Measurements from ENCODE around the gene EXTL2. TPM values are rescaled to one million over a fixed set of nuclear protein-coding genes. Genes with fewer than 3 reads are reported as not detected.
A peak's percentile ranks its signal among the peaks of the same experiment; 100 is the strongest.
"Not testable (repeated sequence)": the region's sequence is repeated elsewhere in the genome, so short reads cannot be mapped to it uniquely, and the experiment has no call there.

EXTL2 gene
- total and polyA plus RNA-seq, 11 donors, result 5.4 to 9.6 (median 8.3) TPM

GRCh38 chr1:100893718-100894117 lies 924 bp downstream of the EXTL2 start:
- TF ChIP-seq, protein P1, sequence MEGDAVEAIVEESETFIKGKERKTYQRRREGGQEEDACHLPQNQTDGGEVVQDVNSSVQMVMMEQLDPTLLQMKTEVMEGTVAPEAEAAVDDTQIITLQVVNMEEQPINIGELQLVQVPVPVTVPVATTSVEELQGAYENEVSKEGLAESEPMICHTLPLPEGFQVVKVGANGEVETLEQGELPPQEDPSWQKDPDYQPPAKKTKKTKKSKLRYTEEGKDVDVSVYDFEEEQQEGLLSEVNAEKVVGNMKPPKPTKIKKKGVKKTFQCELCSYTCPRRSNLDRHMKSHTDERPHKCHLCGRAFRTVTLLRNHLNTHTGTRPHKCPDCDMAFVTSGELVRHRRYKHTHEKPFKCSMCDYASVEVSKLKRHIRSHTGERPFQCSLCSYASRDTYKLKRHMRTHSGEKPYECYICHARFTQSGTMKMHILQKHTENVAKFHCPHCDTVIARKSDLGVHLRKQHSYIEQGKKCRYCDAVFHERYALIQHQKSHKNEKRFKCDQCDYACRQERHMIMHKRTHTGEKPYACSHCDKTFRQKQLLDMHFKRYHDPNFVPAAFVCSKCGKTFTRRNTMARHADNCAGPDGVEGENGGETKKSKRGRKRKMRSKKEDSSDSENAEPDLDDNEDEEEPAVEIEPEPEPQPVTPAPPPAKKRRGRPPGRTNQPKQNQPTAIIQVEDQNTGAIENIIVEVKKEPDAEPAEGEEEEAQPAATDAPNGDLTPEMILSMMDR (IDR thresholded peaks at IDR 0.05), result no peak
- no peak for TF ChIP-seq POLR2A (IDR thresholded peaks at IDR 0.05)
- Histone ChIP-seq H3K27me3 (no peaks in the 10 kb centered on the region), H3K4me3 (peak overlapping the region in 9 of 12 donors; percentile 73 to 94 (median 80)), H3K36me3 (peaks cover 0 to 9% (median under 1%) of the 10 kb centered on the region in 9 donors), H3K27ac (peak overlapping the region in 1 of 12 donors; percentile 94), H3K4me1 (peaks cover 0 to 34% (median 21%) of the 10 kb centered on the region in 12 donors), H3K9me3 (peaks cover 0 to 16% (median 0%) of the 10 kb centered on the region in 12 donors)
- ATAC-seq, result no peak
- WGBS, 4 donors, result 47 to 63% (median 49%) methylated on average over 2 of the region's 2 CpGs
- DNase-seq, result no peak
- intact Hi-C loops (cut with DNase I), result loop anchor here in 1 of 10 donors (10.0 kb wide), 1 partner anchor 759 kb away; the partner anchor contains the start of genes SASS6 and TRMT13

- ATAC-seq, result no peak
- no peak overlapping the region for H3K27ac ChIP-seq
- no peaks in the 10 kb centered on the region for H3K36me3 ChIP-seq
- WGBS, 4 donors, result 94 to 97% (median 96%) methylated on average over 3 of the region's 3 CpGs
- DNase-seq, result no peak
- TF ChIP-seq POLR2A (IDR thresholded peaks at IDR 0.05), result no peak
- TF ChIP-seq, protein P1 (IDR thresholded peaks at IDR 0.05), result no peak
- no peak overlapping the region for H3K4me3 ChIP-seq
- H3K27me3 ChIP-seq, result no peaks in the 10 kb centered on the region
- intact Hi-C loops (cut with DNase I), result loop anchor here in 1 of 10 donors (10.0 kb wide), 1 partner anchor 758 kb away; the partner anchor contains the start of genes SASS6 and TRMT13
- H3K9me3 ChIP-seq, result peaks cover 0 to 16% (median 0%) of the 10 kb centered on the region in 12 donors
- H3K4me1 ChIP-seq, result peaks cover 0 to 24% (median 17%) of the 10 kb centered on the region in 12 donors
Observed at GRCh38 chr1:100892554-100892953, 2.1 kb downstream of the EXTL2 start.

GRCh38 chr1:100891380-100891779 lies 3.3 kb downstream of the EXTL2 start:
- ATAC-seq (no peak), DNase-seq (no peak)
- Histone ChIP-seq H3K4me1 (peaks cover 0 to 13% (median 5%) of the 10 kb centered on the region in 12 donors), H3K27me3 (no peaks in the 10 kb centered on the region), H3K9me3 (peaks cover 0 to 16% (median 0%) of the 10 kb centered on the region in 12 donors), H3K4me3 (no peak overlapping the region), H3K36me3 (peaks cover 0 to under 1% (median 0%) of the 10 kb centered on the region in 9 donors), H3K27ac (no peak overlapping the region)
- no peak for TF ChIP-seq POLR2A (IDR thresholded peaks at IDR 0.05)
- intact Hi-C loops (cut with DNase I), result loop anchor here in 1 of 10 donors (10.0 kb wide), 1 partner anchor 757 kb away; the partner anchor contains the start of genes SASS6 and TRMT13
- WGBS, 4 donors, result 97 to 100% (median 99%) methylated on average over 1 of the region's 1 CpG

GRCh38 chr1:100889869-100890482 lies 4.7 kb downstream of the EXTL2 start:
- H3K27me3 ChIP-seq, H3K4me3 ChIP-seq, ATAC-seq, H3K27ac ChIP-seq, H3K36me3 ChIP-seq, DNase-seq: not testable (repeated sequence)
- intact Hi-C loops (cut with DNase I), result loop anchor here in 1 of 10 donors (10.0 kb wide), 1 partner anchor 755 kb away; the partner anchor contains the start of genes SASS6 and TRMT13
- H3K4me1 ChIP-seq, result peaks cover 0 to 13% (median 5%) of the 10 kb centered on the region in 12 donors
- 99 to 100% (median 99%) methylated on average over 2 of the region's 2 CpGs for WGBS, 4 donors
- H3K9me3 ChIP-seq, result peaks cover 0 to 16% (median 0%) of the 10 kb centered on the region in 12 donors

GRCh38 chr1:100889007-100889406 lies 5.6 kb downstream of the EXTL2 start:
- H3K9me3 ChIP-seq, result peaks cover 0 to 16% (median 0%) of the 10 kb centered on the region in 12 donors
- DNase-seq; H3K27ac ChIP-seq; H3K27me3 ChIP-seq; intact Hi-C loops (cut with DNase I); ATAC-seq; H3K36me3 ChIP-seq; H3K4me1 ChIP-seq; H3K4me3 ChIP-seq: not testable (repeated sequence)
- 95 to 100% (median 98%) methylated on average over 1 of the region's 1 CpG for WGBS, 4 donors
